Left renal pelvis (tissue), 4 donors: ENCODE data around the gene FBXW8. TPM values are rescaled to one million over a fixed set of nuclear protein-coding genes. Genes with fewer than 3 reads are reported as not detected.
A peak's percentile ranks its signal among the peaks of the same experiment; 100 is the strongest.

ENCODE experiments used
- DNase-seq, 4 donors: peaks; one replicate each; pipeline ENCODE4 v3.0.0-alpha.2; 2013; ENCODE audit warnings: low read depth in 4 of 4, low spot score in 3 of 4
- polyA plus RNA-seq, 4 donors: library from polyadenylated mRNA; unstranded; fragments of 120-200 nt; gene quantifications; one replicate each; pipeline ENCODE4 v1.2.1, GENCODE V29; 2013; ENCODE audit not compliant: insufficient read length in 4 of 4

Gene FBXW8
- polyA plus RNA-seq, 4 donors, result 22.7 to 25.5 (median 23.8) TPM

DNA sequence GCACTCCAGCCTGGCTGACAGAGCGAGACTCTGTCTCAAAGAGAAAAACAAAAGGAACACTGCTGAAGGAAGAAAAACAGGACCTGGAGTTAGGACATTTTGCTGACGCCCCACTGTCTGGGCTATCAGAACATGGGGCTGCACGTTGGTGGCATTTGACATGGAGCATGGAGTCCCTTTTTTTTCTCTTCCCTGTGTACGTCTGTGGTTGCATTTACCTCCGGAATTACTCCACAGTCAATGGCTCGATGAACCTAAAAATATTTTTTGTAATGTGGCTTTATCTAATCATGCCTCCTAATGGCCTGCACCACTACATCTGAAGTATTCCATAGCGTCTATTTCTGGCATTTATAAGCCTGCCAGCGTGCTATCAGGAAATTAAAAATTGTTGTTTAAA lies 157.7 kb downstream of the FBXW8 start:
- no peak for DNase-seq

DNA sequence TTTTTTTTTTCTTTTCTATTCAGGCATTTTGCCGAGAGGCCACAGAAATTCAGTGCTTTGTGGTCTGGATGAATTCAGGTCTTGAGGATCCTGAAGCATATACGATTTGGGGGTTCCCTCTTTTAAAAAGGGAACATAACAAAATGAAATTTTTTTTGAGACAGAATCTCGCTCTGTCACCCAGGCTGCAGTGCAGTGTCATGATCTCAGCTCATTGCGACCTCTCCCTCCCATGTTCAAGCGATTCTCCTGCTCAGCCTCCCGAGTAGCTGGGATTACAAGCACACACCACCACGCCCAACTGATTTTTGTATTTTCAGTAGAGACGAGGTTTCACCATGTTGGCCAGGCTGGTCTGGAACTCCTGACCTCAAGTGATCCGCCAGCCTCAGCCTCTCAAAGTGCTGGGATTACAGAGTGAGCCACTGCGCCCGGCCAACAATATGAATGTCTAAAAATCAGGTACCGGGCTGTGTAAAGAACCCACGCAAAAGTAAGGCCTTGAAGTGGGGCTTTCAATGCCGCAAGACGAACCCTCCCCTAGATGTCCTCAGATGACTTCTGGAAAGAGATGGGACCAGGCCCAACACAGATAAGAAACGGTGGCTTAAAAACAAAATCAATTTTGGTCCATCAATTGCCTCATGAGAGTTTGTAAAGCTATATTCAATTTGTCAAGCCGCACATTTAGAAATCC lies 158.5 kb downstream of the FBXW8 start:
- DNase-seq, result no peak

DNA sequence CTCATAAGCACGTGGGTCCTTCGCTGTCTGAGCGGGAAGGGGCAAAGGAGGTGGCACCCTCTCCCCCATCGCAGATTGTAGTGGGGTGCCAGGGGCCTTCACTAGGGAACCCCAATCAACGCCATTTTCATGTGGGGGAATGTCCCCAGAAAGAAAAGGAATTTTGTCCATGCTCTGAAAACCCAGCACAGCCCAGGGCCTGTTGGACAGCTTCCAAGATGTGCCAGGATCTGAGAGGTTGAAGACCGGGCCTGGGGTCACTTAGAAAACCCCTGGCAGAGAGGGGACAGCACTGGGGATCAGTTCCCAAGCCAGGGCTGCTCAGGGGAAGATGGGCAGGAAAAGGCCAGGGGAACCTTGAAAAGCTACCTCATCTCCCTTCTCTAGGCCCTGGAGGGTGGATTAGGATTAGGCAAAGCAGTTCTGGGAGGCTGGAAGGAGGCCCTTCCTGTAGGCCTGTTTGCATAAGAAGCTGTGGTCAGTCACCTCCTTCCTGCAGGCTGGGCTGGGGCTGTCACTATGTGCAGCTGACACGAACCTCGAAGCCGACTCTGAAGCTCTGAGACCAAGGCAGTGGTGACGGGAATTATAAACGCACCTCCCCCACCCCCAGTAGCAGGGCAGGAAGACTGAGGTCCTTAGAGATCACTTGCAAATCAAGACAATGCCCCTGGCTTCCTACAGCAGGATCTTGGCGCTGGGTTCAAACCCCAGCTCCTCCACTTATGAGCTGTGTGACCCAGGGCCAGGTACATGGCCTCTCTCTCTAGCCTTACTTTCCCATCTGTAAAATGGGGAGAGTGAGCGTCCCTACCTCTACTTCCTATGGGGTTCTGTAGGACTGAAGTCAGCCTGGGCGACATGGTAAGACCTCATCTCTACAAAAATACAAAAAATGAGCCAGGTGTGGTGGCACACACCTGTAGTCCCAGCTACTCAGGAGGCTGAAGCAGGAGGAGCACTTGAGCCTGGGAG lies 159.5 kb downstream of the FBXW8 start:
- no peak for DNase-seq

DNA sequence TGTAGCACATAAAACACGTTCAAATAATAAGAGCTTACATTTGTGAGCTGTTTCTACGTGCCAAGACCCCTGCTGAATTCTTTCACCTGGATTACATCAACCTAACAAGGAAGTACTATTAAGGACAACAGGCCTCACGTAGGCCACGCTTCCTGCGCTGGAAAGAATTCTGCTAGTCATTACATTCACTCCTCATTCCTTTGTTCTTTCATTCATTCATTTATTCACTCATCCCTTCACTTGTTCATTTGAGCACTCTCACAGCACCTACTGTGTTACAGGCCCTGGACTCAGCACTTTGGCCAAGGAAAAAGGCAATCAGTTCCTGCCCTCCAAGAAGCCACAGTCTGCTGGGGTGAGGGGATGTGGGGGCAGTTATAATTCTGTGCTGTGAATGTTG lies 160.3 kb downstream of the FBXW8 start:
- no peak for DNase-seq

DNA sequence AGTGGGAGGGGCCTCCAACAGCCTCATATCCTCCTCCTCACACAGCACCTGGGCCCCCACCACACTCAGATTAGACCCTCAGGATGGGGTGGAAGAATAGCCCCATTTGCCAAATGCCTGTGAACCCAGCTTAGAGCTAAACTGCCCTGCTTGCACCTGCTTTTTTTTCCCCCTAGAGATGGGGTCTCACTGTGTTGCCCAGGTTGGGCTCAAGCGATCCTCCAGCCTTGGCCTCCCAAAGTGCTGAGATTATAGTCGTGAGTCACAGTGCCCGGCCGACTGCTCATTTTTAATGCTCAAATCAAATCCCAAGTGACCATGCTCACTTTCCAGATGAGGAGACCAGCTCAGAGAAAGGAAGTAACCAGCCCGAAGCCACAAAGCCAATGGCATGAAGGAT lies 161.4 kb downstream of the FBXW8 start:
- no peak for DNase-seq

DNA sequence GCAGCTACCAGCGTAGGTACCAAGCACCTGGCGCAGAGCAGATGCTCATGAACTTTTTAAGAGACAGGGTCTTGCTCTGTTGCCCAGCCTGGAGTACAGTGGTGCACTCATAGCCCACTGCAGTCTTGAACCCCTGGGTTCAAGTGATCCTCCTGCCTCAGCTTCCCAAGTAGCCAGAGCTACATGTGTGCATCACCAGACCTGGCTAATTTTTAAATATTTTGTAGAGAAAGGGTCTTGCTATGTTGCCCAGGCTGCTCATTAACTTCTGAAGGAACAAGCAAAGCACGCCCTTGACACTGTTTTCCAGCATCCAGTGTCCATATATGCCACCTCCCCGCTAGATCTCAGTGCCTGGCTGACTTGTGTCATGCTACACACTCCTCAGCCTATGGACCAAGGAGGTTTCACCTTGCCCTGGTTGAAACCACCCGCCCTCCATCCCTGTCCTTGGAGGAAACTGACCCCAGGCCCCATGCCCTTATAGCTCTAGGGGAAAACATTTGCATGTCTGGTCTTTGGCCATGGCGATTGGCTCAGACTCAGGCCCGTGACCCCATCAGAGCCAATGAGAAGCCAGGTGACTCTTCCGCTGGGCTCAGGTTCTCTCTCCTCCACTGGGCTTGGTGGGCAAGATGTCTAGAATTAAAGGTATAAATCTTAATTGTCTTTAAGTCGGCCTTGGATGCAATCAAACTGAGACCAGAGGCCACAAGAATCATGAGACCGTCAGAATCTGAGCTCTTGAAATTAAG lies 162.2 kb downstream of the FBXW8 start:
- no peak for DNase-seq

DNA sequence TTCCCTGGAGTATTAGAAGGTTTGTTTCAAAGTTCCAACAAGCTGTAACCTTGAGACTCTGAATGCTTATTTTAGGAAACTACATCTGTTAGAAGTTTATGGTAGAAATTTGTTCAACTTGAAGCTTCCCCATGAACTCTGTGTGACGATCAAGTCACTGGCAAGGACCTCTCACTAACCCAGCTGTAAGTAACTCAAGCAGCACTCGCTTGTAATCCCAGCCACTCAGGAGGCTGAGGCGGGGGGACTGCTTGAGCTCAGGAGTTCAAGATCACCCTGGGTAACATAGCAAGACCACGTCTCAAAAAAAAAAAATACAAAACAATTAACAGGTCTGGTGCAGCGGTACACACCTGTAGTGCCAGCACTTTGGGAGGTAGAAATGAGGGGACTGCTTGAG lies 162.9 kb downstream of the FBXW8 start:
- DNase-seq, result no peak

DNA sequence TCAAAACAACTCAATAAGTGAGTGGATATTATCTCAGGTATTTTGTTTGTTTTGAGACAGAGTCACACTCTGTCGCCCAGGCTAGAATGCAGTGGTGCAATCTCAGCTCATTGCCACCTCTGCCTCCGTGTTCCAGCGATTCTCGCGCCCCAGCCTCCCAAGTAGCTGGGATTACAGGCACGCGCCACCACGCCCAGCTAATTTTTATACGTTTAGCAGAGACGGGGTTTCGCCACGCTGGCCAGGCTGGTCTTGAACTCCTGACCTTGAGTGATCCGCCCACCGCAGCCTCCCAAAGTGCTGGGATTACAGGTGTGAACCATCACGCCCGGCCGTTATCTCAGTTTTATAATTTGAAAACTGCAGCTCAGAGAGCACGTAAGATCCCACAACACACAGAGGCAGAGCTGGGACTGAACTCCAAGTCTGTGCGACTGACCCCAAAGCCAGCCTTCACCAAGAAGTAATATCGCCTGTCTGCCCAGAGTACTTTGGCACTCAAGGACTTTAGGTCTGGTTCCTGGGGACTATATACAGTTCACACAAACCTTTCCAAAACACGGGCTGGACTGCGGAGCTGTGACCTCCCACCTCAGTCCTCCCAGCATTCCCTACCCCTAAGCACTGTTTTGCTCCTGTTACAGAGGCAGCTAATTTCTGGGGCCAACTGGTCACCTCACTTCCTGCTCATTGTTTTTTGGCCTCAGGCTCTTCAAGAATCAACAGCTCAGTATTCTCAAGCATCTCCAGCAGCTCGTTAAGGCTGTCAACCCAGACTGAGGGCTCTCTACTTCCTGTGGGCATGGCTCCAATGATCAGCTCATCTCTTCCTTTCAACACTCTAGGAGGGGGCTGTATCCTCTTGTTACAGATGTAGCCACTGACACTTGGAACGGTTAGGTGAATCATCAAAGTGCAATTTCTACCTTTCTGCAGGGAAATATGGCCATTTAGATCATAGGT lies 165.9 kb downstream of the FBXW8 start:
- peak in 1 of 4 donors; percentile 44 for DNase-seq

DNA sequence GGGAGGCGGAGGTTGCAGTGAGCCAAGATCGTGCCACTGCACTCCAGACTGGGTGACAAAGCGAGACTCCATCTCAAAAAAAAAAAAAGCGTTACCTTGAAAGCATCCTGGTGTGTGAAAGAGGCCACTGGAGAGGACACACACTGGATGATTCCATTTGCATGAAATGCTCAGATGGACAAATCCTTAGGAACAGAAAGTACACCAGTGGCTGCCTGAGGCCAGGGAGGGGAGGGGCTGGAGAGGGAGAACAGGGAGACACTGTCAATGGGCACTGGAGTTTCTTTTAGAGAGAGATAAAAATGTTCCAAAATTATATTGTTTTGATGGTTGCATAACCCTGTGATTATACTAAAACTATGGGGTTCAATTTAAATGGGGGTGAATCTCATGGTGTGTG lies 168.7 kb downstream of the FBXW8 start:
- no peak for DNase-seq

DNA sequence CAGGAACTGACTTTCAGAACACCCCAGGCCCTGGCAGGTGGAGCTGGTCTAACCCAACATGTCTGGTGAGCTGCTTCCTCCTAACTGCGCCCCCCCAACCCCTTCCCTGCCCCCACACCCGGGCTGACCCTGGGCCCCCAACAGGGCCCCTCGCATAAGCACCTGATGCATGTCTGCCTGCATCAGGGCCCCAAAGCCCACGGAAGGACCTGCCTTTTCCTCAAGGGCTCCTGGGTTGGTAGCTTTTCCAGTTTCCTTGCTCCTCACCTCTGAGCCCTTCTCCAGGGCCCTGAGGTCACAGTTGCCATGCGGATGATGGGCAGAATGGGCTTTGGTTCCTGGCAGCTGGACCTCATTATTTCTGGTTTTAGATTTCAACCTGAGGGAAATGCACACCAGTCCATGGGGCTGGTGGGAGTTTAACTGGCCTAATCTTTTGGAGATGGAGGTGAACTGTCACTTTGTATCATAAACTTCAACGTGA lies 170.0 kb downstream of the FBXW8 start:
- DNase-seq, result peak in 2 of 4 donors; percentile 42 to 69

Other genes starting within 250 kb of the FBXW8 start
- 10 to 100 TPM; 23.4 to 38.5 (median 32.7) TPM for gene SPRING1, start 172.9 kb upstream of the FBXW8 start, polyA plus RNA-seq
- 1 to 10 TPM; 2.6 to 6.8 (median 6.3) TPM for gene RNFT2, start 172.6 kb upstream of the FBXW8 start, polyA plus RNA-seq
- under 1 TPM; 0.32 to 0.72 (median 0.58) TPM for gene HRK, start 29.5 kb upstream of the FBXW8 start, polyA plus RNA-seq
- 10 to 100 TPM in 3 of 4 donors, 1 to 10 TPM in 1; 9.5 to 12.5 (median 11.1) TPM for gene TESC, start 188.5 kb downstream of the FBXW8 start, polyA plus RNA-seq